Type B pancreatic cell (in vitro differentiated cells): ENCODE data around the gene SH3GL2. TPM values are rescaled to one million over a fixed set of nuclear protein-coding genes. Genes with fewer than 3 reads are reported as not detected.

Source experiments
- DNase-seq: peaks from one replicate; pipeline ENCODE4 v3.0.0; 2021; ENCODE audit warnings: mixed read lengths; ENCODE audit not compliant: unreplicated experiment; ENCODE audit errors: extremely low spot score
- H3K27ac Mint-ChIP-seq: 2 replicates; pipeline ENCODE4 v1.8.0; 2021; ENCODE audit warnings: mild to moderate bottlenecking, mixed read lengths
- H3K27me3 Mint-ChIP-seq: 2 replicates; pipeline ENCODE4 v1.8.0; 2021; ENCODE audit warnings: mixed read lengths
- H3K36me3 Mint-ChIP-seq: 2 replicates; pipeline ENCODE4 v1.8.0; 2021; ENCODE audit warnings: mixed read lengths
- H3K4me1 Mint-ChIP-seq: one replicate; pipeline ENCODE4 v1.8.0; 2021; ENCODE audit warnings: mixed read lengths; ENCODE audit not compliant: unreplicated experiment
- H3K4me3 Mint-ChIP-seq: 2 replicates; pipeline ENCODE4 v1.8.0; 2021; ENCODE audit warnings: mild to moderate bottlenecking, mixed read lengths
- H3K9me3 Mint-ChIP-seq: 2 replicates; pipeline ENCODE4 v1.8.0; 2021; ENCODE audit warnings: mixed read lengths
- total RNA-seq: library from RNA; stranded (reverse); gene quantifications from 2 replicates; pipeline ENCODE4 v1.2.1, GENCODE V29; 2021; ENCODE audit warnings: low replicate concordance
- TF ChIP-seq, protein P1 (sequence below): fragments of 200-600 bp; sonication (generic); conservative IDR thresholded peaks from 2 replicates; pipeline ENCODE4 v1.5.0; 2021; ENCODE audit warnings: antibody characterized with exemption, mild to moderate bottlenecking

The SH3GL2 gene
- total RNA-seq, 1 donor from 2014 or later, result 7.6 TPM

DNA sequence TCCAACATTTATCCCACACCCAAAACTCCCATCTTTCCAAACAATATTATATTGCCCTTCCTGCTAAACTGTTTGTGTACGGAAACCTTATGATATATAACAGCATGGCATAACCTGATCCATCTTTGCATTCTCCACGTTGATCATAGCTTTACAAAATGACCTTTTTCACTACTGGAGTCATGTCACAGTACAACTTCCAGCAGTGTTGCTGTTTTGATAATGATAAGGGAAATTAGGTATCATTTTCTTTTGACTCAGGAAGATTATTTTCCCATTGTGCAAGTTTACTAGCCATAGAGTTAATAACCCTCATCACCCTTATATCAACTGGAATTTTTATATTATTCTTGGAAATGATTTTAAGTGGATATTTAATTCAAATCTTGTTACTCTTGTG is 57.5 kb downstream of the SH3GL2 start:
- H3K4me3 Mint-ChIP-seq, result no peak overlapping the region

DNA sequence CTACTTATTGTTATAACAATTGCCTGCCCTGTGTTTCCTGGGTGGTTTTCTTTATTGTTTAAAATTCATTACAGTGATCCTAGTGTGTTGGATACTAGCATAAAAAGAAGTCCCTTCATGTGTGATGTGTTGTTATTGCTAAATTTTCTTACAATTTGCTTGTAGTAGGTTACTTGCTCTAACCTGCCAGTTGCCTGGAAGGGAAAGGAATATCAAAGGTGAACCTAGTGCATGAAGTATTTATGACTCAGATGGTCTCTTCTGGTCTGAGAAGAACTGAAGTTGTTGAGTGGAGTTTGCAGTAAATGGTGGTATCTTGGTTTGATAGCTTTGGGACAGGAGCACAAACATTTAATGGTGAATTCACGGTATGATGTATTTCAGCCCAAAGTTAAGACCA is 58.0 kb downstream of the SH3GL2 start:
- Mint-ChIP-seq H3K9me3 (no peaks in the 10 kb centered on the region), H3K4me3 (no peak overlapping the region), H3K27ac (no peak overlapping the region), H3K27me3 (no peaks in the 10 kb centered on the region), H3K36me3 (no peaks in the 10 kb centered on the region), H3K4me1 (no peaks in the 10 kb centered on the region)
- TF ChIP-seq, protein P1, sequence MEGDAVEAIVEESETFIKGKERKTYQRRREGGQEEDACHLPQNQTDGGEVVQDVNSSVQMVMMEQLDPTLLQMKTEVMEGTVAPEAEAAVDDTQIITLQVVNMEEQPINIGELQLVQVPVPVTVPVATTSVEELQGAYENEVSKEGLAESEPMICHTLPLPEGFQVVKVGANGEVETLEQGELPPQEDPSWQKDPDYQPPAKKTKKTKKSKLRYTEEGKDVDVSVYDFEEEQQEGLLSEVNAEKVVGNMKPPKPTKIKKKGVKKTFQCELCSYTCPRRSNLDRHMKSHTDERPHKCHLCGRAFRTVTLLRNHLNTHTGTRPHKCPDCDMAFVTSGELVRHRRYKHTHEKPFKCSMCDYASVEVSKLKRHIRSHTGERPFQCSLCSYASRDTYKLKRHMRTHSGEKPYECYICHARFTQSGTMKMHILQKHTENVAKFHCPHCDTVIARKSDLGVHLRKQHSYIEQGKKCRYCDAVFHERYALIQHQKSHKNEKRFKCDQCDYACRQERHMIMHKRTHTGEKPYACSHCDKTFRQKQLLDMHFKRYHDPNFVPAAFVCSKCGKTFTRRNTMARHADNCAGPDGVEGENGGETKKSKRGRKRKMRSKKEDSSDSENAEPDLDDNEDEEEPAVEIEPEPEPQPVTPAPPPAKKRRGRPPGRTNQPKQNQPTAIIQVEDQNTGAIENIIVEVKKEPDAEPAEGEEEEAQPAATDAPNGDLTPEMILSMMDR, result no peak
- no peak for DNase-seq

More for the DNA sequence above, 57.5 kb downstream of the SH3GL2 start:
- Mint-ChIP-seq H3K36me3 (no peaks in the 10 kb centered on the region), H3K4me1 (no peaks in the 10 kb centered on the region), H3K27me3 (no peaks in the 10 kb centered on the region), H3K27ac (no peak overlapping the region), H3K9me3 (no peaks in the 10 kb centered on the region)
- DNase-seq, result no peak
- TF ChIP-seq, protein P1, result no peak

DNA sequence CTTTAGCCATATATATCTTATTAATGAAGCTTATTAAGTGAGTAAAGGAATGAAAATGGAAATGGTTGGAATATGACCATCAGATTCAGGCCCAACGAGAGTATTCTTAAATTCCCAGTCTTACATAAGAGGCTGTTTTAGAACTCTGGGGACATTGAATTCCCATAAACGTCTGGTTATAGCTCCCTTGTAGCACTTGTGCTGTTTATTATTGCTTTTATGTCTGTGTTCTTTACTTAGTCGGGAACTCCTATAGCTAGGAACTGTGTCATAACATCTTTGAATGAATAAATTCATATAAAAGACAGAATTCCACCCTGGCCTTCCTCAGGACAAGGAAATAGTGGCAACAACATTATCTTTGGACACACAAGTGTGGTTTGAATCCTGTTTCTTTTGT is 58.4 kb downstream of the SH3GL2 start:
- DNase-seq, result no peak
- H3K9me3 Mint-ChIP-seq, result no peaks in the 10 kb centered on the region
- TF ChIP-seq, protein P1, result no peak
- H3K27ac Mint-ChIP-seq, result no peak overlapping the region
- H3K4me1 Mint-ChIP-seq, result no peaks in the 10 kb centered on the region
- no peaks in the 10 kb centered on the region for H3K27me3 Mint-ChIP-seq
- no peak overlapping the region for H3K4me3 Mint-ChIP-seq
- H3K36me3 Mint-ChIP-seq, result no peaks in the 10 kb centered on the region

DNA sequence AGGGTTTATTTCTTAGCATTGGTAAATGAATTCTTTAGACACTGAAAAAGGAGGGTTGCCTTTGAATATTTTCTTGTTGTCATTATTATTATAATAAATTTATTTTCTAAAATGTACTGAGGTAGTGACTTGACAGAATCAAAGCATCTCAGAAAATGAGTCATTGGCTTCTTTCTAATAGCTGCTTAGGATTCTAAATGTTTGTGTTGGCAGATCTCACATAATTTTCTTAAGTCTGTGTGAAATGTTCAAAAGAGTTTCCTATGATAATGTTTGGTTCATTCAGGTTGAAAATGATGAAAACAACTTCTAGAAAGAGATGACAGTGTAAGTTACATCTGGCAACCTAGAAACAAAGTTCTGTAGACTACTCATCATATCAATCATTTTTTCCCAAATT is 69.7 kb downstream of the SH3GL2 start:
- TF ChIP-seq, protein P1, result no peak
- Mint-ChIP-seq H3K27me3 (no peaks in the 10 kb centered on the region), H3K4me1 (no peaks in the 10 kb centered on the region), H3K36me3 (no peaks in the 10 kb centered on the region), H3K4me3 (no peak overlapping the region), H3K27ac (no peak overlapping the region), H3K9me3 (no peaks in the 10 kb centered on the region)
- DNase-seq, result no peak

DNA sequence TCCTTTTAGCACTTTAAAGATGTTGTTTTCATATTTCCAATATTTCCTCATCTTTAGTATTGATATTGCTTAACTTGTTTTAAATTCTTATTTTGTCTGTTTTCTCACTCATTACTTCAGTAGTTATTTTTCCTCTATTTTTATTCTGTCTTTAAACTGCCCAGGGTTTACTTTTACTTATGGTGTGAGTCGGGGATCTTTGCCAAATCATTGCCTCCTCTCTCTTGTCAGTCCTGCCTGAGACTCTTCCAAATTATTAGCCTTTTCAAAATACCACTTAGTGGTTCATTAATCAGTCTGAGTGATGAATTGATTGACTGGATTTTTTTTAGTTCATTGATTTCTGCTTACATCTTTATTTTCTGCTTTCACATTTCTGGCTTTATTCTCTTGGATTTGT is 72.9 kb downstream of the SH3GL2 start:
- H3K27me3 Mint-ChIP-seq, result no peaks in the 10 kb centered on the region
- no peak for DNase-seq
- H3K27ac Mint-ChIP-seq, result no peak overlapping the region
- no peaks in the 10 kb centered on the region for H3K9me3 Mint-ChIP-seq
- peaks cover 5% of the 10 kb centered on the region for H3K4me1 Mint-ChIP-seq
- no peak overlapping the region for H3K4me3 Mint-ChIP-seq
- TF ChIP-seq, protein P1, result no peak
- H3K36me3 Mint-ChIP-seq, result no peaks in the 10 kb centered on the region

DNA sequence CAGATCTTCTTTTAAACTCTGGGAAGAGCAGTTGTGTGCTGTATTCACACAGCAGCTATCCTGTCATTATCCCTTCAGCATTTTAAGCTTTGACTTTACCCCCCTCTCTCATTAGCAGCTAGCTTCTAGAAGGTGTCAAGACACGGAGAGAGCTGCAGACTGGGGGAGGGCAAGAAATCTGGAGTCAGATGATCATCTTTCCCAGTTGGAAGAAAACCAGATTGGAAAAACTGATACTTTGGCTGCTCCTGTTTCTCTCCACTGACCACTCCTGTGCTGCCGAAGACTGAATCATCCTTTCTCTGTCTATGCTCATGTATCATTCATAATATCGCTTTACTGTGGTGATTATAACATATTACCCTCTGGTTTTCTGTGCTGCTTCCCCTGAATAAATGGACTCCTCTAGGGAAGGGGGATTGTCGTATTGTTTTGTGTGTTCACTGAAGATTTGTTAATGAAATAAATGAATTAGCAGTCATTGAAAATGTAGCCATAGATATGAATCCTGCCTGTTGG is 75.1 kb downstream of the SH3GL2 start:
- Mint-ChIP-seq H3K27ac (no peak overlapping the region), H3K9me3 (no peaks in the 10 kb centered on the region), H3K27me3 (no peaks in the 10 kb centered on the region), H3K4me1 (peaks cover 5% of the 10 kb centered on the region), H3K36me3 (no peaks in the 10 kb centered on the region), H3K4me3 (no peak overlapping the region)
- TF ChIP-seq, protein P1, result no peak
- DNase-seq, result no peak
